GM12878 (cell line): ENCODE data around the gene TRANK1.

ENCODE experiments used
- CREB1 ChIP-seq: IDR thresholded peaks from 2 replicates; pipeline ENCODE4 v1.6.1; 2012; ENCODE audit warnings: low read depth, mild to moderate bottlenecking, inconsistent platforms
- NFIC ChIP-seq: IDR thresholded peaks from 2 replicates; pipeline ENCODE4 v1.6.1; 2012; ENCODE audit warnings: low read depth, mild to moderate bottlenecking, inconsistent platforms, low read length, moderate library complexity
- NFYA ChIP-seq: IDR thresholded peaks from 2 replicates; pipeline ENCODE4 v1.6.1; 2011; ENCODE audit warnings: low read depth, mild to moderate bottlenecking, low read length, improper control_type of control experiment, borderline replicate concordance
- ZNF274 ChIP-seq: IDR thresholded peaks from one replicate; pipeline ENCODE4 v1.8.0; 2011; ENCODE audit not compliant: insufficient read length, insufficient read depth
- TF ChIP-seq, protein P1 (sequence below), 3 experiments: IDR thresholded peaks in 2 of 3; conservative IDR thresholded peaks in 1 of 3; 2 replicates each; pipeline ENCODE4 v1.5.1; 2011; ENCODE audit warnings: low read depth in 3 of 3, low read length in 3 of 3, mild to moderate bottlenecking in 3 of 3, control low read depth in 2 of 3, moderate library complexity in 2 of 3, inconsistent platforms in 1 of 3, mixed read lengths in 1 of 3; ENCODE audit not compliant: control insufficient read depth in 2 of 3, insufficient read depth in 1 of 3; ENCODE audit errors: extremely low read depth in 1 of 3
- TF ChIP-seq, protein P2 (sequence below): fragments of 450-650 bp; IDR thresholded peaks from 2 replicates; pipeline ENCODE4 v1.6.1; 2017; ENCODE audit warnings: mild to moderate bottlenecking, low read depth, inconsistent platforms; ENCODE audit not compliant: poor library complexity, severe bottlenecking

DNA sequence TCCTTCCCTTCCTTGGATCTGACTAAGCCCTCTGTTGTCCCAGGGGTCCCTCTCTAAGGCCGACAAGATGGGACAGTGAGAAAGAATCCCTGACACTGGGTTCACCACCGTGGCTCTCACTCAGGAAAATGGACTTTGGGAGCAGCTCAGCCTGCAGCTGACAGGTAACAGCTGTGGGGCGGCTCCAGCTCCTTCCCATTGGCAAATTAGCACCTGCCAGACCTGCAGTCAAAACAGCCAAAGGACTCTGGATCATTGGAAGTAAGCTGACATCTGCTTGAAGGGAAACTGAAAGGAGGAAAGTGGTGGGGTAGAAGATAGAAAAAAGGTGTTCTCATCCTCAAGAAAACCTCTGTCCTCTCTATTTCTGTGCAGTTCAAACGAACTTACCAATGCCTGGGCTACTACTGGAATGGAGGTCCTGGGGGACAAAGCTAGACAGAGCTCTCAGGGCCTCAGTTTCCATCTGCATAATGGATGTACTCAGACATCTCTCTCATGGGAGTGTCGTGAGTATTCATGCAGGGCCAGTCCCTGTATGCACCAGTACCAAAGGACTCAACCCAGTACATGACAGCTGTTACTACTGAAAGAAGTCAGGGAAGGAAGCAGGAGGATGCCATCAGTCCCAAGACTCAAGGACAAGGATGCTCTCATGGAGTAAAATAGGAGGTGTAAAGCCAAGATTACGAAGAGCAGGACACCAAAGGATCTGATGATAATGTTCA, 126.9 kb downstream of the TRANK1 start:
- TF ChIP-seq, protein P1, sequence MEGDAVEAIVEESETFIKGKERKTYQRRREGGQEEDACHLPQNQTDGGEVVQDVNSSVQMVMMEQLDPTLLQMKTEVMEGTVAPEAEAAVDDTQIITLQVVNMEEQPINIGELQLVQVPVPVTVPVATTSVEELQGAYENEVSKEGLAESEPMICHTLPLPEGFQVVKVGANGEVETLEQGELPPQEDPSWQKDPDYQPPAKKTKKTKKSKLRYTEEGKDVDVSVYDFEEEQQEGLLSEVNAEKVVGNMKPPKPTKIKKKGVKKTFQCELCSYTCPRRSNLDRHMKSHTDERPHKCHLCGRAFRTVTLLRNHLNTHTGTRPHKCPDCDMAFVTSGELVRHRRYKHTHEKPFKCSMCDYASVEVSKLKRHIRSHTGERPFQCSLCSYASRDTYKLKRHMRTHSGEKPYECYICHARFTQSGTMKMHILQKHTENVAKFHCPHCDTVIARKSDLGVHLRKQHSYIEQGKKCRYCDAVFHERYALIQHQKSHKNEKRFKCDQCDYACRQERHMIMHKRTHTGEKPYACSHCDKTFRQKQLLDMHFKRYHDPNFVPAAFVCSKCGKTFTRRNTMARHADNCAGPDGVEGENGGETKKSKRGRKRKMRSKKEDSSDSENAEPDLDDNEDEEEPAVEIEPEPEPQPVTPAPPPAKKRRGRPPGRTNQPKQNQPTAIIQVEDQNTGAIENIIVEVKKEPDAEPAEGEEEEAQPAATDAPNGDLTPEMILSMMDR (IDR thresholded peaks at IDR 0.05 in 2 of 3, conservative IDR thresholded peaks at IDR 0.05 in 1 of 3; ENCODE audit: control insufficient read depth in 2 of 3, extremely low read depth in 1 of 3, insufficient read depth in 1 of 3, low read depth in 3 of 3, low read length in 3 of 3): no peak
- no peak for TF ChIP-seq NFYA
- TF ChIP-seq, protein P2, sequence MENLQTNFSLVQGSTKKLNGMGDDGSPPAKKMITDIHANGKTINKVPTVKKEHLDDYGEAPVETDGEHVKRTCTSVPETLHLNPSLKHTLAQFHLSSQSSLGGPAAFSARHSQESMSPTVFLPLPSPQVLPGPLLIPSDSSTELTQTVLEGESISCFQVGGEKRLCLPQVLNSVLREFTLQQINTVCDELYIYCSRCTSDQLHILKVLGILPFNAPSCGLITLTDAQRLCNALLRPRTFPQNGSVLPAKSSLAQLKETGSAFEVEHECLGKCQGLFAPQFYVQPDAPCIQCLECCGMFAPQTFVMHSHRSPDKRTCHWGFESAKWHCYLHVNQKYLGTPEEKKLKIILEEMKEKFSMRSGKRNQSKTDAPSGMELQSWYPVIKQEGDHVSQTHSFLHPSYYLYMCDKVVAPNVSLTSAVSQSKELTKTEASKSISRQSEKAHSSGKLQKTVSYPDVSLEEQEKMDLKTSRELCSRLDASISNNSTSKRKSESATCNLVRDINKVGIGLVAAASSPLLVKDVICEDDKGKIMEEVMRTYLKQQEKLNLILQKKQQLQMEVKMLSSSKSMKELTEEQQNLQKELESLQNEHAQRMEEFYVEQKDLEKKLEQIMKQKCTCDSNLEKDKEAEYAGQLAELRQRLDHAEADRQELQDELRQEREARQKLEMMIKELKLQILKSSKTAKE: no peak
- no peak for TF ChIP-seq ZNF274
- no peak for TF ChIP-seq CREB1
- TF ChIP-seq NFIC: no peak
